Testis (tissue), 2 donors: ENCODE measurements around the gene PADI6.

Source experiments
- POLR2A ChIP-seq: fragments of 450-650 bp; IDR thresholded peaks from one replicate; pipeline ENCODE4 v1.6.1; 2017; ENCODE audit warnings: antibody characterized with exemption, mild to moderate bottlenecking, moderate library complexity
- TF ChIP-seq, protein P1 (sequence below), 3 experiments: fragments of 450-650 bp in 2 of 3; fragments of 200-600 bp in 1 of 3; sonication (generic) in 1 of 3; IDR thresholded peaks; one replicate each; pipeline ENCODE4 v1.5.1; 2016 to 2019; ENCODE audit warnings: antibody characterized with exemption in 3 of 3, mild to moderate bottlenecking in 2 of 3, moderate library complexity in 1 of 3

- no peak for TF ChIP-seq POLR2A
- TF ChIP-seq, protein P1, sequence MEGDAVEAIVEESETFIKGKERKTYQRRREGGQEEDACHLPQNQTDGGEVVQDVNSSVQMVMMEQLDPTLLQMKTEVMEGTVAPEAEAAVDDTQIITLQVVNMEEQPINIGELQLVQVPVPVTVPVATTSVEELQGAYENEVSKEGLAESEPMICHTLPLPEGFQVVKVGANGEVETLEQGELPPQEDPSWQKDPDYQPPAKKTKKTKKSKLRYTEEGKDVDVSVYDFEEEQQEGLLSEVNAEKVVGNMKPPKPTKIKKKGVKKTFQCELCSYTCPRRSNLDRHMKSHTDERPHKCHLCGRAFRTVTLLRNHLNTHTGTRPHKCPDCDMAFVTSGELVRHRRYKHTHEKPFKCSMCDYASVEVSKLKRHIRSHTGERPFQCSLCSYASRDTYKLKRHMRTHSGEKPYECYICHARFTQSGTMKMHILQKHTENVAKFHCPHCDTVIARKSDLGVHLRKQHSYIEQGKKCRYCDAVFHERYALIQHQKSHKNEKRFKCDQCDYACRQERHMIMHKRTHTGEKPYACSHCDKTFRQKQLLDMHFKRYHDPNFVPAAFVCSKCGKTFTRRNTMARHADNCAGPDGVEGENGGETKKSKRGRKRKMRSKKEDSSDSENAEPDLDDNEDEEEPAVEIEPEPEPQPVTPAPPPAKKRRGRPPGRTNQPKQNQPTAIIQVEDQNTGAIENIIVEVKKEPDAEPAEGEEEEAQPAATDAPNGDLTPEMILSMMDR (IDR thresholded peaks at IDR 0.05) = no peak
Observed at GRCh38 chr1:17423781-17424245, 51.8 kb downstream of the PADI6 start.
